IPS DF 4.7 (cell line): ENCODE results near the gene ULK4.
"Not testable (repeated sequence)": the region's sequence is repeated elsewhere in the genome, so short reads cannot be mapped to it uniquely, and the experiment has no call there.

Experiments
- DNase-seq: peaks from one replicate; pipeline ENCODE4 v3.0.0-alpha.2; 2013; ENCODE audit warnings: low spot score; ENCODE audit errors: extremely low read depth

Gene ULK4

DNA sequence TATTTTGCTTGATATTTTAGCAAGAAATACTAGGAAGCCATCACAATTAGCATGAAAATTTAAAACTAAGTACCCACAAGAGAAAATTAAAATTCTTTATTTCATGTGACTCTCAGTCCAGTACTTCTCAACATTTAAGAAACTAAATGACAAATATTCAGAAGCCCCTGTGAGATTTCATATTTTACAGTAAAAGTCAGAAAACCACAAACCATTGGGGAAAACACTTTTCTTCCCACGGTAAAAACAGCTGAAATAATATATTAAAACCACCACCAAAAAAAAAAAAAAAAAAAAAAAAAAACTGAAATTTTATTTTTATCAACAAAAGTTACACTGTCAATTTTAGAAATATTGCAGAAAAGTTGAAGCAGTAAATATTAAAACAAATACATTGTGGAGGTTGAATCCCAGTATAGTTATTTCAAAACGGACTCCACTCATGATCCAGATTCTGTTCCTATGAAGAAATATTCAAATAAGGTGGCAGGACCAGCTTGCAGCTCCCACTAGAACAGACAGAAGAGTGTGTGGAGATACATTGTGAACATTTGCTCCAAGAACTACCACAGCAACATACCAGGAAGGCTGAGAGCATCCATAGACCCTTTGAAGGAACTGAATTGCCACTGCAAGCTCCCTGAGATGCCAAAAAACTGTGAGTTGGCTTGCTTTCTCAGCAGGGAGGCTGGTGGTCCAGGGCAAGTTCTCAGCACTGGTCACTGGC, 454.4 kb downstream of the ULK4 start:
- no peak for DNase-seq

DNA sequence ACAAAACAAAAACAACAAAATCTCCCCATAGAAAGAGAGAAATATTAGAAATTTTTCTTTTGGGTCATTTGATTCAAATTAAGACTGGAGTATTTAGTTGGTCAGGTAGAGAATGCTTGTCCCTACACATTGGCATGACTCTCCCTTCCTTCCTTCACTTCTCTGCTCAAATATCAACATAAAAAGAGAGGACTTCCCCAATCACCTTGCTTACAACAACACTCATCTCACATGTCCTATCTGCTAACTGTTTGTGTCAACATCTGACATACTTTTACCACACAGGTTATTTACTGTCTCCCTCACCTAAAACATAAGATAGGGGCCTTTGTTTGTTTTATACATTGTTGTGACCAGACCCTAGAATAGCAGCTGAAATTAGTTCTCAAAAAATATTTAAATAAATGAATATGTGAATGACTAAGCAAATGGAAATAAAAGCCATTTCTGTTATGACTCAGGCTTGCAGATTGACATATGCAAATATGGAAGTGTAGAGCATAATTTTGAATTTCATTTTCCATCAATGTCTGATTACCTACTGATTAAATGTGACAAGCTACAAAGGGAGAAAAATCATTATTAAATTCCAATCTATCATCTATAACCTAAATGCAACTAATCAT, 457.8 kb downstream of the ULK4 start:
- DNase-seq: no peak

DNA sequence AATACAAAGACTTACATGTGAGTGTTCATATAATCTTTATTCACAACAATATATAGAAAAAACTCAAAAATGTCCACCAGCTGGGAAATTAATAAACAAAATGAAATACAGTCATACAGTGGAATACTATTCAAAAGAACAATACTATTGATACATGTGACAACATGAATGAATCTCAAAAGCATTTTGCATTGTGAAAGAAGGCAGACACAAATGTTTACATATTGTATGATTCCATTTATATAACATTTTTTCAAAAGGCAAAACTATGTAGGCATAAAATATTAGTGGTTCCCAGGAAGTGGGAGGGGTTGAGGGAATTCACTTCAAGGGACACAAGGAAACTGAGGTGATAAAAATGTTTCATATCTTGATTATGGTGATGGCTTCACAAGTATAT, 459.4 kb downstream of the ULK4 start:
- DNase-seq: no peak

DNA sequence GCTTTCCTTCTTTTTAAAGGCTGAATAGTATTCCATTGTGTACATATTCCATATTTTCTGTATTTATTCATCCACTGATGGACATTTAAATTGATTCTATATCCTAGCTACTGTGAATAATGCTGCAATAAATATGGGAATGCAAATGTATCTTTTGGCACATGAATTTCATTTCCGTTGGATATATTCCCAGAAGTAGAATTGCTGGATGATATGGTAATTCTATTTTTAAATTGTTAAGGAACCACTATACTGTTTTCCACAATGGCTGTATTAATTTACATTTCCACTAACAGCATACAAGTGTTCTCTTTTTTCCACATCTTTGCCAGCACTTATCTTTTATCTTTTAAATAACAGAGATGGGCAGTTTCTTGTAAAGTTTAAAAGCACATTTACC, 459.9 kb downstream of the ULK4 start:
- no peak for DNase-seq

DNA sequence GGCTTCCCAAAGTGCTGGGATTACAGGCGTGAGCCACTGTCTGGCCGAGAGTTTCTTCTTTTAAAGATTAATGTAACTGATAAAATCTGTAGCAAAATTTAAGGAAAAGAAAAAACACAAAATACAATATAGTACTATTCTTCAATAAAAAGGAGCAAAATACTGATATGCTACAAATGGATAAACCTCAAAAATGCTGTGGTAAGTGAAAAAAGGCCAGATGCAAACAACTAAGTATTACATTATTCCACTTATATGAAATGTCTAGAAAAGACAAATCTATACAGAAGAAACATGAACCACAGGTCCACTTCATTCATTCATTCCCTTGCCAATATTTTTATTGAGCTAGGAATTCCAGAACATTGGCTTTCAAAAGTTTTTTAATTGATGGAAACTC, 463.1 kb downstream of the ULK4 start:
- no peak for DNase-seq

DNA sequence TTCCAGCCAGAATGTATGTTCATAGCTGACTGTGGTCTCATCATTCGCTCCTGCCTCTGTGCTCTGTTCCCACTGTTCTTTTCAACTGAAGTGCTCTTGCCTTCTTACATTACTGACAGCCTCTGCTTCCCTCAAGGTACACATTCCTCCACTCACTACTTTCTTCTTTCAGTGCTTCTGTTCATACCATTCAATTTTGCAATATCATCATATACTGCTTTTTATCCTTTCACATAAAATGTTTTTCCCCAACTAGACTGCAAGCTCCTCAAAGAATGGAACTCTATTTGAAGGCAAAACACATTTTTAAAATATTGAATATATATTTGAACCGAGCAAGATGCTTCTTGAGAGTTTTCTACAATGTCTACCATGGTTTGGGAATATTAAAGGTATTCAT, 471.5 kb downstream of the ULK4 start:
- DNase-seq: no peak

DNA sequence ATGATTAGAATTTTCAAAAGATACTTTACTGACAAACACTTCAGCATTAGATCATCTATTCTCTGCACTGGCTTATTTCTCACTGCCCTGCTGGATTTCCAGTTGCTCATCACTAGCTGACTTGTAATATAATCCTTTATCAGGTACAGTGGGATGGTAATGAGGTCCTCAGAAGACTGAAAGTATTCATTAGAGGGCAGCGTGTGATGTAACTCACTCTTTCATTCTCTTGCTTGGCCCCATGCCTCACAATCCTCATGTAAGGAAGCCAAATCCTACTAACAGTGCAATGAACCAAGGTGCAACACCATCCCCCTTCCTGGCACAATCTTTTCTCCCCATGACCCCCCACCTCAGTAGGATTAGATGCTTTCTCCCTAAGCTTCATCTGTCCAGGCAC, 472.7 kb downstream of the ULK4 start:
- DNase-seq: no peak

DNA sequence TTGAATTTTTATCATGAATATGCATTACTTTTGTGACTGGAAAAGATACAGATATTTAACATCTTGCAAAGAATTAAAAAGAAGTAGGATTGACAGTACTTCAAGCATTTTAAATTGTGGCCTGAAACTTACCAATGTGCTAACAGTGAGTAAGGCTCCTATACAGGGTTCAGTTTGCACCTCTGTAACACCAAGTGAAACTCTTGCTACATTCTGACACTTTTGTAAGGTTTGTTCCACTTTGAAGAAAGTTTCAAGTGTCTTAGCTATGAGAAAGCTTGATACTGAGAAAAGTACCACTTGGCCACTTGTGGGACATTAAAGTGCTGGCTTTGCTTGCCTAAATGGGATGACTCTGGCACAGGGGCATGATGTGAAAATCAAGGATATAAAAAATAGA, 473.4 kb downstream of the ULK4 start:
- no peak for DNase-seq

DNA sequence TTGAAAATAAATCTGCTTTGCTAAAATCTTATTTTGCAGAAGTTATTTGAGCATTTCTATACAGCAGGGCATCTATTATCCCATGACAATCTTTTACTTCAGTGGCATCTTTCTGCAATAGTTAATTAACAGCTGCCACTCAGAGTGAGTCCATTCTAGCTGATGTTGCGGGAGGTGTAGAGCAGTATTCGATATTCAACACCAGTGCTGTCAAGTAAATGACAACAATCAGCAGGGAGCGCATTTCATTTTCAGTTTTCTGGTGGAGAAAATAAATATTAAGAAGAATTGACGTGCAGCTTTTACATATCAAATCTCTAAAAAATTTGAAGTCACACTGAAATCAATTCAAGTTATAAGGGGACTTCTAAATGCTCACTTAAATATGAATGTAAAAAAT, 476.4 kb downstream of the ULK4 start:
- no peak for DNase-seq

DNA sequence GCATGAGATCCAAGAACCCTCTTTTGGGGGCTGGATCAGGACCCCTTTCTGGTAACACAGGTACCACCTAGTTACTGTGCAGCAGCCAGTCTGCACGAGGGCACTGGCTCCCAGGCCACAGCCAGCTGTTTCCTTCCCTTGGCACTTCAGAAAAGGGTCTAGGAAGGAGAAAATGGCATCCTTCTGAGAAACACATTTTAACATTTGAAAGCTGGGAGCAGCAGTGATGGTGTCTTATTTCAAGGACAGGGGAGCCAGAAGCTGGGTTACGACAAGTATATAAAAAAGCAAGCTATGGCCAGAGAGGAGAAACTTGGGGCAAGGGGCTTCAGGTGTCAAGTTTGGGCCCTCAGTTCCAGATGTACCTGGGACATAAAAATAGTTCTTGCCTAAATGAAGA, 479.8 kb downstream of the ULK4 start:
- DNase-seq: peak; percentile 11

DNA sequence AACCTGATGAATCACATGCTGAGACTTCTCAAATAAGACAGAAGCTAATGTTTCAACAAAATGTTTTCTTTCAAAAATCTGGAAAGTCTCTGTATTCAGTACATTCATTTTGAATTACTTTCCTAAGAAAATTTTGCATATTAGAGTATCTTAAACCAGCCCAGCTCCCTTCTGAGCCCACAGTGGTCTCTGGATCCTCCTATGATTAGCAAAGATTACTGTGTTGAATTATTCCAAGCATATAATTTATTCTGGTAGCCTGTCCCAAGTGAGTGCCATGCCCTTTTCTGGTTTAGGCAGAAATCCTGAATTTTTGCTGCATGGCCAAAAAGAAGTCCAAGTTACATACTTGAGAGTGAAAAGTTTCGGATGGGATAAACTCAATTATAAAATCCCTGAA, 483.6 kb downstream of the ULK4 start:
- no peak for DNase-seq

DNA sequence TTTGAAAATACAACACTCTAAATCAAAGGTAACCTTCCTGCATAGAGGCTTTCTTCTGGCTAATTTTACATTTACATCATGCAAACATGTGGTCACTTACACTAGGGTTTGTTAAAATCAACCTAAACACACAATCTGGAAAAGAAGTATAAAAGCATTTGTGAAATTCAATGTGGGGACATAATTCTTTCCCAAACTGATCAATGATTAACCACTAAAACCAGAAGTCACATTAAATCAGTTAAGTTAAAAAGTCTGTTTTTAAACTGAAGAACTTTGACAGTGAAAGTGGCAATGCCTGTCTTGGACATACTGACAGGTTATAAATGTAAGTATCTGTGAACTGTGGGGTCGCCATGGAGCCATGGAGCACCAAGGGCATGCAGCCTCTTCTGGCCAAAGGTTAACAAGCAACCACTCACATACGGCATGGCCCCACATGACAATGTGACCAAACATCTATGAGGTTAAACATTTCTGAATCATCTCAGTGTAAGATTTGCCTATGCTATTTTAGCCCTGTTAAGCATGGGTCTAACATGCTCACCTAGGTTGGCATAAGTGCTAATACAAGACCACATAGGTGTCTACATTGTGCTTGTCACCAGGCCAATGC, 484.4 kb downstream of the ULK4 start:
- DNase-seq: no peak

DNA sequence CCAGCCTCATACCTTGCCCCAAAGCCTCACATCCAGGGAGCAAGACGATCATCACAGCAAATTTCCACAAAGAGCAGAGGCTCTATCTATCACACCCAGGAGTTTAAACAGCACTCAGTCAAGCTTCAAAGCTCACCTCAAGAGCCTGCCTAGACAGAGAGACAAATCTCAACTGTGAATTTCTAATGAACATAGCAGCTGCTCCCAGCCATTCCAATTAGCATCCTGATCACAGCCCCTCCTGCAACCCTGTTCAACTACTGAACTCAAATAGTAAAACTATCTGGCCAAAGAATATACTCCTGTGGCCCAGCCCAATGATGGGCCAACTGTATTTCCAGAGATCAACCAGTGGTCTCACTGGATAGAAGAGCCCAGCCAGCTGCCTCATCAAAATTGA, 492.8 kb downstream of the ULK4 start:
- DNase-seq: no peak

DNA sequence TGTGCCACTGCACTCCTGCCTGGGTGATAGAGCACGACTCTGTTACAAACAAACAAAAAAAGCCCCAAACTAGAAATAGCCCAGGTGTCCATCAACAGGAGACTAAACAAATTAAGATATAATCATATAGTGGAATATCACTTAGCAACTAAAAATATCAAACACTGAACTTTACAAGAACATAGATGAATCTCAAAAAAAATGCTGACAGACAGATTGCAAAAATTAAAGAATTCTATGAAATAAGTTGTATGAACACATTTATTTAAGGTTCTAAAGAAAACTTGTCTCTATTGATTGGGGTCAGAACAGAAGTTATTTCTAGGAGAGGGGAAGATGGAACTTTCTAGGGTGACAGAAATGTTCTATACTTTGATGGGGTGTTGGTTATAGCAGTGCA, 494.4 kb downstream of the ULK4 start:
- no peak for DNase-seq

DNA sequence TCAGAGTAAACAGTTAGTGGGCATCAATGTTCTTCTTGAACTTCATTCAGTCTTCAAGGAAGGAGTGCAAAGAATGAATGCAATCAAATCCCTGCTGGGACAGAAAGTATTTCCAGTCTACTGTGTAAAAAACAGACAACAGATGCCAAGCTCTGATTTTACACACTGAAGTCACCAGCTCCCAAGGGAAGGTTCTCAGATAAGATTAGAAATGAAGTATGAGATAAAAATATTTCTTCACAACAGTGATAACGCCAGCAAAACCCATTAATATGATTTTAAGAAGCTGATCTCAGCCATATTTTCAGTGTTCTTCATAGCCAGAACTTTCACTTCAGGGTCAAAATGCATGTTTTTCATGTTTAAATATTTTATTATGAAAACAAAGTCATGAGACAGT, 497.0 kb downstream of the ULK4 start:
- no peak for DNase-seq

DNA sequence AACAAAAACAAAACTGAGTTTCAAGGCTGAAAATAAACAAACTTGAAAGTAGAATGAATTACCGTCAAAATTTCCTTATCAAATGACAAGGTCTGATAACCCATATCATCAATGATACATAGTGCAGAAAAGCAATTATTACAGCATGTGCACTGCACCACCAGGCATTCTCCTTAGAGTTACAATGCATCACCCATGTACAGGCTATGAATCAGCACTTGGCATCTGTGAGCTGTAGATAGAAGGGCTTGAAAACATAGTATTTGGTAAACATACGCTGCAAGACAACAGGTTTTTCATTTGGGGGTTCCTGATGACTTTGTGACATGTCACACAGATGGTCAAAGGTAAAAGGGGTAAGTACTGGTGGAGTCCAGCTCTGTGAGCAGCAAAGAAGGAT, 497.5 kb downstream of the ULK4 start:
- DNase-seq: no peak

DNA sequence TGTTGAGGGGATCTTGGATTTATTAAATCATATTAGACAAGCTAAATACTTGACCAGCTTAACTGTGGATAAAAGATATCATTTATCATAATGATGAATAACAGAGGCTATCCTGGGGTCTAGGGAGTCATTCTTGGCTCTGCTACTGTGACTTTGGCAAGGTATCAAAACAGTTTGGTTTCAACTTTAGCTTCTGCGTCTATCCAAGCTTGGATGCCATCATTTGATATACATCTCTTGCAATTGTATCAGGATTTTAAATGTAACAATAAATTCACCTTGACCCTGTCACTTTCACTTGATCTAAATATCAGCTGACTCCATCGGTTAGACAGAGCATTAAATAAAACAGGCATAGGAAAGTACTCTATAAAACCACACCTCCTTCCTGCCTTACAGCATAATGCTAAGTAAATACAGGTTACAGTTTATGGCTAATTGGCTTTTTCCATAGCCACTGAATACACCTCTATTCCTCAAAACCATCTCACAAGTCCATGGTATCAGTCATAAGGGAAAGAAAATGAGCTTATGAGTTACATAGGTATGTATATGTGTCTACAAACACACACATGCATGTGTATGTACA, 499.7 kb downstream of the ULK4 start:
- DNase-seq: no peak

DNA sequence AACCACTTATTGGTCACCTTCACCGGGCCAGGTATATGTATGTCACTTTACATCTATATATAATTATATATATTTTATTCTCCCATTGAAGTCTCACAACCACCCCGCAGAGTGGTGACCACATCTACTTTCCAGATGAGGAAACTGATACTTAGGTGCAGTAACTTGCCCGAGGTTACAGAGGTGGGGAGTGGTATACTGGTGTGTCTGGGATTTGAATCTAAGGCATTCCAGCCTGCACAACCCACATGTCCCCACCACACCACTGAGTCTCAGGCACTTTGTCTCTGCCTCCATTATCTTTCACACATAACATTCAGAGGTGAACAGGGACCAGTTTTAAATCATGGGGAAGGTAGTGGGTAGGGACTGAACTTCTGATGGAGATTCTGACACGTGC, 501.2 kb downstream of the ULK4 start:
- DNase-seq: no peak

DNA sequence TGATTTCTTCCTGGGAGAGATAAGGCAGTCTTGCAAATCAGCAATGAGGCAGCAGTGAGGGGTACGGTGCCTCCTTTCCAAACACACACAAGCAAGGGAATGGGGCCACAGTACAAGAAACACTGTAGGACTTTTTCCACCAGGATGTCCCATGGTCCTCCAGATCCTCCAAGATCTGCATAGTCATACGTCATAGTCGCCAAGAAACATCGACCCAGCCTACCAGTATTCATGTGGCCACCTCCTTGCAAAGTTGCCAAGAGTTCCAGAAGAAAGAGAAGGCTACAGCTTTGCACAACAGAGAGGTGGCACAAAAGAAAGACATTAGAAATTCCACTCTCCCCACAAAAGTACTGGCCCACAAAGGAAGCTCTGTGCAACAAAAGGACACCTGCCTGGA, 504.7 kb downstream of the ULK4 start:
- DNase-seq: no peak

DNA sequence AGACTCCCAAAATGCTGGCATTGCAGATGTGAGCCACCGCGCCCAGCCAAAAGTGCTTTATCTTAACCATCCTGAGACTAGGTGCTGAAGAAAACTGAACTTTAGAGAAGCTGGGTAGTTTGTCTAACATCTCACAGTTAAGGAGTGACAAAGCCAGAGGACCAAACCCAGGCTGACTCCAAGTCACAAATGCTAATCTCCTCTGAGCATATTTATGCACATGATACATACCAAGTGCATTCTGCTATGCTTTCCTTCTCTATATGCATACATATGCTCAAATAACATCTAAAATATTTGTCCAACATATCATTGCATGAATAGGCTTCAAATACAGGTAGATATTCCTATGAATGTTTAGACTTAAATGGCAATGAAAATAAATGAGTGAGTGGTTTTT, 505.7 kb downstream of the ULK4 start:
- DNase-seq: no peak

DNA sequence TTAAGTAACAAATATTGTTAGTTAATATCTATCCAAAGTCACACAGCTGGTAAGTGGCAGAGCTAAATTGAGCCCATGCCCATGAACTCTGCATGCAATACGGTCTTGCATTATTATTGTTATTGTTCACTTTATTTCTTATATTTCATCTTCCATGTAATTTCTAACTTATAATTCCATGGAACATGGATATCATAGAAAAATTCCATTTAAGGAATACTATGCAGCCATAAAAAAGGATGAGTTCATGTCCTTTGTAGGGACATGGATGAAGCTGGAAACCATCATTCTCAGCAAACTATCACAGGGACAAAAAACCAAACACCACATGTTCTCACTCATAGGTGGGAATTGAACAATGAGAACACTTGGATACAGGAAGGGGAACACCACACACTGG, 508.3 kb downstream of the ULK4 start:
- not testable (repeated sequence) for DNase-seq

DNA sequence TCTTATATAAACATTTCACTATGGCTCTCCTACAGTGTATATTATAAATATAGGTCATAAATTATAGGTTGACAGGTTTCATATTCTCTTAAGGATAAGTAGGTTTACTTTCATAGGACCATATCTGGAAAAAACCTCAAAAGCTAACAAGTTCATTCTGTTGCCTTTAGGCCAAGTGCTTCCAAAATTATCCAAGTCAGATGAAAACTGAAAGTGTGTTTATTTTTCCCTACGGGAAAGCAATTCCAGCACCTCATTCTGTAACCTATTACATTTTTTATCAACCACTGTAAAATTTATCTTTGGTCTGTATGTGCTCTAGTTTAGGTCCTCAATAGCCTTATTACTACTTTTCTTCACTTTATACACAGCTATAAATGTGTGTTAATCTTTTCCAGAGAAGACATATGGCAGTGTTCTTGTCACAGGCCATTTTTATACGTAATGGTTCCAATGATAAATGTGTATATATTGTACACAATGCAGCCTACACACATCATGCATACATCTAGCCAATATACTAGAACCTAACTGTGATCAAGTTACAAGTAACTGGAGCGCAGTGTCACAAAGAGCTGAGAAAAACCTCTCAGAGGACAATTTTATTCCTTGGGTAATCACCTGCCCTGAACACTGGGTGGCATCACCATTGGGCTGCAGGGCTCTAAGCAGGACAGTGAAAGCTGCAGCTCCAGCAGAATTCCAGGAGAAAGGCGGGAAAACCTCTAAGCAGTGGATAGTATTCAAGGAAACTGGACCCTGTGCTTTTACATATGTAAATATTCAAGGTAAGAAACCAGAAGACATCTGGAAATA, 511.3 kb downstream of the ULK4 start:
- no peak for DNase-seq
